DOHH2 (cell line): ENCODE measurements around the gene B3GNT8.

Experiments used
- EZH2phosphoT487 ChIP-seq: fragments of 200-600 bp; sonication (generic); IDR thresholded peaks from 2 replicates; pipeline ENCODE4 v1.6.1; 2017; ENCODE audit warnings: borderline replicate concordance, mild to moderate bottlenecking, antibody characterized with exemption, low read length, moderate library complexity, mixed read lengths
- TF ChIP-seq, protein P1 (sequence below): fragments of 200-600 bp; sonication (generic); IDR thresholded peaks from one replicate; pipeline ENCODE4 v1.5.1; 2014; ENCODE audit warnings: antibody characterized with exemption, mild to moderate bottlenecking, low read depth, low read length; ENCODE audit not compliant: poor library complexity, severe bottlenecking

DNA sequence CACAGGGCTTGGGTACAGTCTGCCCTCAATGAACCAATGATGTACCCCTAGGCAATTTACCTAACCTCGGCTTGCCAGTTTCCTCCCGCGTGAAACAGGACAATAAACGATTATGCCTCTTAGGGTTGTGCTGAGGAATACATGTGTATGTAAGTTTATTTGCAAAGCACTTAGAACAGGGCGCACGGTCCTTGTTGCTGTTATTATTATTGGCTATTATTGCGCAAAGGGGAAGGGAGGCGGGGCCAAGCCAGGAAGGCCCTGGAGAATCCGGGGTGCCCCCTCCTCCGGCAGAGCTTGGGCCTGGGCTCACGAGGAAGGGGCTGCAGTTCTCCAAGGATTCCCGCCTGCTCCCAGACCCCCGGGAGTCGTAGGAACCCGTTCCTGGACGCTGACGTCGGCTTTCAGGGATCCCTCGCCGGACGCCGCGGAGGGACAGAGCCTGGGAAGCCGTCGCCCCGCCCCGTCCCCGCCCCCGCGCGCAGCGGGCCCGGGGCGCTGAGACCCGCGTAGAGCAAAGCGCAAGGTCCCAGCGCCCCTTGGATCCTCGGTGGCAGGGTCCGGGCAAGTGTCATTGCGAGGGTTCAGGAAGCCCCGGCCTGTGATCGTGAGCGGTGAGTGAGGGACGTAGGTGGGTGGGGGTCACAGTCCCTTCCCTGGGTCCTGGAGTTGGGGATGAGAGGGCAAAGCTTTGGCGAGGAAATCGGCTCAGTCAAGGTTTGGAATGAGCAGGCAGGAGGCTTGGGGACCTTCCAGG is 50.8 kb downstream of the B3GNT8 start, which contains the start of gene TMEM91:
- TF ChIP-seq, protein P1, sequence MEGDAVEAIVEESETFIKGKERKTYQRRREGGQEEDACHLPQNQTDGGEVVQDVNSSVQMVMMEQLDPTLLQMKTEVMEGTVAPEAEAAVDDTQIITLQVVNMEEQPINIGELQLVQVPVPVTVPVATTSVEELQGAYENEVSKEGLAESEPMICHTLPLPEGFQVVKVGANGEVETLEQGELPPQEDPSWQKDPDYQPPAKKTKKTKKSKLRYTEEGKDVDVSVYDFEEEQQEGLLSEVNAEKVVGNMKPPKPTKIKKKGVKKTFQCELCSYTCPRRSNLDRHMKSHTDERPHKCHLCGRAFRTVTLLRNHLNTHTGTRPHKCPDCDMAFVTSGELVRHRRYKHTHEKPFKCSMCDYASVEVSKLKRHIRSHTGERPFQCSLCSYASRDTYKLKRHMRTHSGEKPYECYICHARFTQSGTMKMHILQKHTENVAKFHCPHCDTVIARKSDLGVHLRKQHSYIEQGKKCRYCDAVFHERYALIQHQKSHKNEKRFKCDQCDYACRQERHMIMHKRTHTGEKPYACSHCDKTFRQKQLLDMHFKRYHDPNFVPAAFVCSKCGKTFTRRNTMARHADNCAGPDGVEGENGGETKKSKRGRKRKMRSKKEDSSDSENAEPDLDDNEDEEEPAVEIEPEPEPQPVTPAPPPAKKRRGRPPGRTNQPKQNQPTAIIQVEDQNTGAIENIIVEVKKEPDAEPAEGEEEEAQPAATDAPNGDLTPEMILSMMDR: no peak
- TF ChIP-seq EZH2phosphoT487: no peak
